ENCODE results near the gene FAF2.

DNA sequence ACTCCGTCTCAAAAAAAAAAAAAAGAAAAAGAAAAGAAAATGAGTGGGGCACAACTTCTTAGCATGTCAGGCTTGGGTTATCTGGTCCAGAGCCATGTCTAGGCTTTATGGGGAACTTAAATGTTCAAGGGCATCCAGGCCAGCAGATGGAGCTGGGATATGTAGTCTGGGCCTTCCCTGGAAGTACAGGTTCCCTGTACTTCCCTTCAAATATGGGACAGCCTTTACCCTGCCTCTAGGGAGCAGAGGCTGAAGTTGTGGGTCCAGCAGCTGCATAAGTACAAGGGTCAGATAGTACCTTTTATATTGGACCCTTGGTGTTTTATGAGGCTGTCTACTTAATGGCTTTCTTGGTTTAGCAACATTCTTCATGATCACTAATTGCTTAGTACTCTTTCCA, 42.1 kb downstream of the FAF2 start:
- no peak for TF ChIP-seq EP300 (IDR thresholded peaks at IDR 0.05)
- TF ChIP-seq, protein P1, sequence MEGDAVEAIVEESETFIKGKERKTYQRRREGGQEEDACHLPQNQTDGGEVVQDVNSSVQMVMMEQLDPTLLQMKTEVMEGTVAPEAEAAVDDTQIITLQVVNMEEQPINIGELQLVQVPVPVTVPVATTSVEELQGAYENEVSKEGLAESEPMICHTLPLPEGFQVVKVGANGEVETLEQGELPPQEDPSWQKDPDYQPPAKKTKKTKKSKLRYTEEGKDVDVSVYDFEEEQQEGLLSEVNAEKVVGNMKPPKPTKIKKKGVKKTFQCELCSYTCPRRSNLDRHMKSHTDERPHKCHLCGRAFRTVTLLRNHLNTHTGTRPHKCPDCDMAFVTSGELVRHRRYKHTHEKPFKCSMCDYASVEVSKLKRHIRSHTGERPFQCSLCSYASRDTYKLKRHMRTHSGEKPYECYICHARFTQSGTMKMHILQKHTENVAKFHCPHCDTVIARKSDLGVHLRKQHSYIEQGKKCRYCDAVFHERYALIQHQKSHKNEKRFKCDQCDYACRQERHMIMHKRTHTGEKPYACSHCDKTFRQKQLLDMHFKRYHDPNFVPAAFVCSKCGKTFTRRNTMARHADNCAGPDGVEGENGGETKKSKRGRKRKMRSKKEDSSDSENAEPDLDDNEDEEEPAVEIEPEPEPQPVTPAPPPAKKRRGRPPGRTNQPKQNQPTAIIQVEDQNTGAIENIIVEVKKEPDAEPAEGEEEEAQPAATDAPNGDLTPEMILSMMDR (IDR thresholded peaks at IDR 0.05): no peak
- no peak for TF ChIP-seq POLR2AphosphoS5 (IDR thresholded peaks at IDR 0.05)
- no peak for TF ChIP-seq POLR2A (IDR thresholded peaks at IDR 0.05; ENCODE audit: low read depth)
